Measurements from ENCODE around the gene SLC44A1.

Gene SLC44A1

GRCh38 chr9:105466898-105467455 lies 222.5 kb downstream of the SLC44A1 start:
- Histone ChIP-seq H3K4me3 (replicated peaks; ENCODE audit: insufficient read depth, low read length) (no peak overlapping the region), H3K27ac (replicated peaks) (no peak overlapping the region), H3K27me3 (ENCODE audit: insufficient read depth, poor library complexity, severe bottlenecking) (no peaks in the 10 kb centered on the region)
- DNase-seq (ENCODE audit: low read depth in 1 of 2, low spot score in 1 of 2), result no peak
- TF ChIP-seq SPI1 (IDR thresholded peaks at IDR 0.05; ENCODE audit: borderline replicate concordance, low read depth) (no peak), GABPA (IDR thresholded peaks at IDR 0.05; ENCODE audit: low read depth) (no peak), CTCF (IDR thresholded peaks at IDR 0.05; ENCODE audit: insufficient read depth, low read length) (no peak), REST (IDR thresholded peaks at IDR 0.05; ENCODE audit: insufficient replicate concordance, low read depth) (no peak), POLR2AphosphoS5 (IDR thresholded peaks at IDR 0.05; ENCODE audit: low read depth) (no peak)

- no peak for DNase-seq (ENCODE audit: low read depth in 1 of 2, low spot score in 1 of 2)
- Histone ChIP-seq H3K27ac (replicated peaks) (no peak overlapping the region), H3K27me3 (ENCODE audit: insufficient read depth, poor library complexity, severe bottlenecking) (no peaks in the 10 kb centered on the region), H3K4me3 (replicated peaks; ENCODE audit: insufficient read depth, low read length) (no peak overlapping the region)
- no peak for TF ChIP-seq SPI1 (IDR thresholded peaks at IDR 0.05; ENCODE audit: borderline replicate concordance, low read depth)
- no peak for TF ChIP-seq CTCF (IDR thresholded peaks at IDR 0.05; ENCODE audit: insufficient read depth, low read length)
- no peak for TF ChIP-seq REST (IDR thresholded peaks at IDR 0.05; ENCODE audit: insufficient replicate concordance, low read depth)
- TF ChIP-seq GABPA (IDR thresholded peaks at IDR 0.05; ENCODE audit: low read depth), result no peak
- TF ChIP-seq POLR2AphosphoS5 (IDR thresholded peaks at IDR 0.05; ENCODE audit: low read depth), result no peak
These were observed 224.4 kb downstream of the SLC44A1 start for GRCh38 chr9:105468875-105469274.

GRCh38 chr9:105473221-105473620 lies 228.8 kb downstream of the SLC44A1 start:
- H3K27ac ChIP-seq (replicated peaks), result no peak overlapping the region
- no peak for DNase-seq (ENCODE audit: low read depth in 1 of 2, low spot score in 1 of 2)
- no peaks in the 10 kb centered on the region for H3K27me3 ChIP-seq (ENCODE audit: insufficient read depth, poor library complexity, severe bottlenecking)
- no peak overlapping the region for H3K4me3 ChIP-seq (replicated peaks; ENCODE audit: insufficient read depth, low read length)
- no peak for TF ChIP-seq CTCF (IDR thresholded peaks at IDR 0.05; ENCODE audit: insufficient read depth, low read length)
- TF ChIP-seq SPI1 (IDR thresholded peaks at IDR 0.05; ENCODE audit: borderline replicate concordance, low read depth), result no peak
- TF ChIP-seq GABPA (IDR thresholded peaks at IDR 0.05; ENCODE audit: low read depth), result no peak
- TF ChIP-seq REST (IDR thresholded peaks at IDR 0.05; ENCODE audit: insufficient replicate concordance, low read depth), result no peak
- no peak for TF ChIP-seq POLR2AphosphoS5 (IDR thresholded peaks at IDR 0.05; ENCODE audit: low read depth)
